Stimulated activated CD8-positive, alpha-beta memory T cell treated with anti-CD3 and anti-CD28 coated beads, Interleukin-15, amount 100 ng/mL, for 48 hours (primary cell): ENCODE data around the gene BCAR3.

Source experiments
- DNase-seq, 2 donors: peaks; one replicate each; pipeline ENCODE4 v3.0.0-alpha.2; 2020; ENCODE audit warnings: low read depth in 2 of 2

The BCAR3 gene

DNA sequence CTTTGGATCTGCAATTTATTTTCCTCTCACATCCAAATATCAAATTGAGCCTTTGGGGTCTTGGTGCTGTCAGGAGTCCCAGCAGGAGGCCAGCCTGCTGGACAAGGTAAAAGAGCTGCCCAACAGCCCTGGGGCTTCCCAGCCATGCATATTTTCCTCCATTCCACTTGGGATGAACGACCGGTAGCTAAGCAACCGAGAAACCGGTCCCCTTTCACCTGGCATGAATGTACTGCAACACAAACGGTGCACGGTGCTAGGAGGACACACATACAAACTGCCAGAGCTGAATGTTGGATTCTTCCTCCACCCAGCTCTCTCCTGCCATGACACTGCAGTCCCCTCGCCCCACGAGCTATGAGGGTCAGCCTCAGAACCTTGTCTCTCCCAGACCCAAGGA is 42.7 kb downstream of the BCAR3 start:
- DNase-seq = no peak

DNA sequence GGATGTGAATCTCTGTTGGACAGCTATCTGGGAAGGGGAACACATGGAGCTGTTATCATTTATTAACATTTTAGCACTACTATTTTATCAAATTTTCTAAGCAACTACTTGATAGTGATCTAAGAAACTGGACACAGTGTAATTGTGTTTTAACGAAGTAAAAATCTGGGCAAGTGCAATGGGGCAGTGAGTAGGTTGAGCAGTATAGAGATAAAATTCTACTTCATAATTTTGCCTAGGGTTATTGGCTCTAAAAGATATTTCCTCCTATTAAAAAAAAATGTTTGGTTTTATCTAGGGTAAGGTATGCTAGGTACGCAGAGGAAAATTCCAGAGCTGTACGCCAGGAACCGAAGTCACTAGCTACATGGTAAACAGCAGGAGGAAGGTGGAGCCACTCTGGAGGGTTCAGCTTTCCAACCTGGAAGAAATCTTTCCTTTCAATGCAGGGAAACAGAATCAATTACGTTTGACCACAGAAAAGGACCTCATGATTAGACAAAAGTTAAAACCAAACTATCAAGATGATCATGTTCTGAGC is 43.3 kb downstream of the BCAR3 start:
- DNase-seq = no peak

DNA sequence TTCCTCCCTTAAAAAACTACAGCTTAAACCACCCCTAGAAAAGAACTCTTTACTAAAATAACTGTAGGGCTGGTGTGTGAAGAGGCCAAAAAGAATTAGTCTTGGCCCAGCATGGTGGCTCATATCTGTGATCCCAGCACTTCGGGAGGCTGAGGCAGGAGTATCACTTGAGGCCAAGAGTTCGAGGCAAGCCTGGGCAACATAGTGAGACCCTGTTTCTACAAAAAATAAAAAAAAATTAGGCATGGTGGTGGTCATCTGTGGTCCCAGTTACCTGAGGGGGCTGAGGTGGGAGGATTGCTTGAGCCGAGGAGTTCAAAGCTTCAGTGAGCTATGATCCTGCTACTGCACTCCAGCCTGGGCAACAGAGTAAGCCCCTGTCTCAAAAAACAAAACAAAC is 44.9 kb downstream of the BCAR3 start:
- no peak for DNase-seq

DNA sequence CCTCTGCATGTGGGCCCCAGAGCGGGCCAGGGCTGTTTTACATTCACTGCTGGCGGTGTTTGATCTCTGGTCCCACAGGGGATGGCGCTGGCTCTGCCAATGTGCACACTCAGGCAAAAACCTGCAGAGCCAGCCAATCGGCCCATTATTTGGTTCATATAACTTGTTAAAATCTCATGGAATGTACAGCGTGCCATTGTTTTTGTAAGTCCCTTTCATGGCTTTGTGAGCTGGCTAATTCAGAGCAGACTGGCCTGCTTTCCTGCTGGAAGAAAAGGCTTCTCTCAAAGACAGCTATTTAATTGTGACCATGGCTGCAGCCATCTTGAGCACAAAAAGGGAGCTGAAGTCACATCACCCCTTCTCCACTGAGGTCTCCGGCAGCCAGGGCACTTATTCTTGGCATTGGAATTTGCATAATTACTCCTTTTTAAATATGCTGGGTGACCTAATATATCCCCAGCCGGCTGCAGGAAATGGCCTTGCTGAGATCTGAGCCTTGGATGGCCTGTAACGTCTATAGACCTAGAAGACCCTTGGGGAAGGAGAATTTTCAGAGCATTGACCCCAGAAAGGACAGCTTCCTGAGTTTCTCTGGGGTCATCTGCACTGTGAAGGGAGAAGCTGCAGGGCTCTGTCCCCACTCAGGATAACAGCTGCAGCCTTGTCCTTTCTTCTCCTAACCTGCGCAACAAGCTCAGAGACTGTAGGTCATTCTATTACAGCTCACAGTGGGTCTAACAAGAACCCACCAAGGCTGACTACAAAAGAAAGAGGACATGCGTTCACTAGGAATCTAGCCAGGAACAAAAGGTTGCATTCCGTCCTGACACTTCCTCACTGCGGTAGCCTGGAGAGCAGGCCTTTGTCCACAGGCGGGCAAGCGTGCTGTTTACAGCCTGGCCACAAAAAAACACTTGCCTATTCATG is 45.8 kb downstream of the BCAR3 start:
- DNase-seq = no peak

DNA sequence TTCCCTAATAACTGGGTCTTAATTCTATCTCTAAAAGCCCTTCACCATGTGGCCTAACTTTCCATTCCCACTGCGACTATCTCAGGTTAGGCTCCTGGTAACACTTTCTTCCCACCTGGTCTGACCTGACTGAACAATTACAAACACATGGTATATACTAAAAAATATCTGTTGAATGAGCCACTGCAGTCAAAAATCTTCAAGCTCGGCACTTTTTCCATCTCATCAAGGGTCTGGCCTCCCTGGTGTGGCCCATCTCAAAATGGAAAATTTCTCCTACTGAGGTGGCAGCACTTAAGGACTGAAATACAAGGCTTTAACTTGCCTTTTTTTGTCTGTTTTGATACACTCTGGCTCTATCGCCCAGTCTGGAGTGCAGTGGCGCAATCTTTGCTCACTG is 48.3 kb downstream of the BCAR3 start:
- DNase-seq = no peak

DNA sequence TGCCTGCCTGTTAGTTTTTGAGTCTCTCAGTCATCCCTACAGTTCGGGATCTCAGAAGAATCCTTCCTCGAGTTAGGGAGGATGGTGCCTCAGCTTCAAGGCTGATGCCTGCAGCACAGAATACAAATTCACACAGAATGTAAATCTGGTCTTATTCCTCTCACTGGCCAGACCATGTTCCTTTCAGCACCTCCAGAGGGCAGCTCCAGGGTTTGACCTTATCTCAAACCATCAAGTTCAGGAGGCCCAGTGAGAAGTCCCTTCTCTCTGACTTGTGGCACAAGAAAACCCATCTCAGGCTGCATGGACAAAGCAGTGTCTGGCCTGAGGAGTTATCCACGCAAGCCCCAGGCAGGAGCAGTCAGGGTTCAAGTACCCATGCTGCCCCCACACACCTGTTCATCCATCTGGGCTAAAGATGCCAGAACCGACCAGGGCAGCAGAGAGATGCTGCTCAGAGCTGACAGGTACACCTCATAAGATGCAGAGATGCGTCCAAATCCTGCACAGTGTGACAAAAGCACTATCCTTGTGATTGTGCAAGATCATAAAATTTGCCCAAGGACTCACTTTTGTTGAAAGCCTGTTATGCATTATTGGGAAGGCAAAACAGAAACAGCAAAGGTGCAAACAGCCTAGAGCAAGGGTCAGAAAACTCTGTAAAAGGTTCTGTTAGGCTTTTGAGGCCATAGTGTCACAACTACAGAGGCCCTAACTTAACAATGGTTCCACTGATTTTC is 49.8 kb downstream of the BCAR3 start:
- no peak for DNase-seq

DNA sequence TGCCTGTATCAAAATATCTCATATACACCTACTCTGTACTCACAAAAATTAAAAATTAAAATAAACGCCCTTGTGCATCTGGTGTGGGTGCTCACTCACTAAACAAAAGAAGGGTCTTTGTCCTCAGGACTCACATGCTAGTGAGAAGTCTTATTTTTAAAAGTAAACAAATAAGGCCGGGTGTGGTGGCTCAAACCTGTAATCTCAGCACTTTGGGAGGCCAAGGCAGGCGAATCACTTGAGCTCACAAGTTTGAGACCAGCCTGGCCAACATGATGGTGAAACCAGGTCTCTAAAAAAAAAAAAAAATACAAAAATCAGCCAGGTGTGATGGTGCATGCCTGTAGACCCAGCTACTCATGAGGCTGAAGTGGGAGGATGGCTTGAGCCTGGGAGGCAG is 51.5 kb downstream of the BCAR3 start:
- DNase-seq = no peak

DNA sequence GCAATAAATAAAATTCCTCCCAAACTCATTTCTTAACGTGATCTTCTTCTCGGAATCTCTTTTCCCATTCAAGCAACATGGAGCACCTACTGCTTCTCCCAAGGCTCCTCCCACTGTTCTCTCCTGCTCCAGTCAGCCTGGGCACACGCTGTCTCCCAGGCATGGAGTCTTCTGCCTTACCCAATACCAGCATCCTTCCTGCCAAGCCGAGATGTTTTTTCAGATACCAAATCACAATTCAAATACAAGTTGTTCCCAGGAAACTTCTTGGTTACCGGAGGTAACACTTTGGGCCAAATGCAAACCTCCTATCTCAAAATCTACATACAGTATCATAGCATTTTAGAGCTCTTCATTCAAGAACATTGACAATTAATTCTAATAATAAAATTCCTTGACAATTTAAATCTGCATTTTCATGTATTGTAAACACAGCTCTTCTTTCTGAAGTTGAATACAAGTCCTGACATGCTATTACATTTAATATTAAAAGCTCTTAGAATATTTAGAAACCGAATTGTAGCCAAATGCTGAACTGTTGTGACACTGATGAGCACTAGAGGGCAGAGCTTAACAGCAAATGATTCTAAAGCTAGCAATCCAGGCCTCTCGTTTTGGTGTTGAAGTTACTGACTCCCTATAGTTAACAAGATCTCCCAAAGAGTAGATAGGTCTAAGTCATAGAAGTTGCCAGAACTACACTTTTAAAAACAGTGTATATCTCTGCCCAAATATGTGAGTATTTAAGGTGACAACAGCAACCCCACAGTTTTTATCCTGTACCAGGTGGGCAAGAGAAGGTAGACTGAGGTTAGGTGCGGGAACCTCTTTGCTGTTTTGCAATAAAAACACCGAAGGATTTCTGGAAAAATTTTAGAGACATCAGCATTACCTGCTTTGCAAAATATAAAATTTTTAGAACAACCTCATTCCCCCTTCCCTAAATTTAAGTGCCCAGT is 52.3 kb downstream of the BCAR3 start:
- no peak for DNase-seq

DNA sequence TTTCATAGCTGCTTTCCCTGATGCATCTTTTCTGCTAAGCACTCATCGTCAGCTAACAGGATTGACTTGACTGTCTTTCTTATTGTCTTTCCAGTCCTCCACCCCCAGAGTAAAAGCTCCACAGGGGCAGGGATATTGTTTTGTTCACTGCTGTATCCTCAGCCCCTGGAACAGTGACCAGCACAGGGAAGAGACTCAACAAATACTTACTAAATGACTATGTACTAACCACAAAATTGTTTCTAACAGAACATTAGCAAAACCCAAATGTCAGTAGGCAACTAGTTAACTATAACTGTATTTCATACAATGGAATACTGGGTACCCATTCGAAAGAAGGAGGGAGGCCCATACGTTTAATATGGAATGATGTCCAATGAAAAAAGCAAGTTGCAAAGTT is 53.0 kb downstream of the BCAR3 start:
- DNase-seq = no peak

DNA sequence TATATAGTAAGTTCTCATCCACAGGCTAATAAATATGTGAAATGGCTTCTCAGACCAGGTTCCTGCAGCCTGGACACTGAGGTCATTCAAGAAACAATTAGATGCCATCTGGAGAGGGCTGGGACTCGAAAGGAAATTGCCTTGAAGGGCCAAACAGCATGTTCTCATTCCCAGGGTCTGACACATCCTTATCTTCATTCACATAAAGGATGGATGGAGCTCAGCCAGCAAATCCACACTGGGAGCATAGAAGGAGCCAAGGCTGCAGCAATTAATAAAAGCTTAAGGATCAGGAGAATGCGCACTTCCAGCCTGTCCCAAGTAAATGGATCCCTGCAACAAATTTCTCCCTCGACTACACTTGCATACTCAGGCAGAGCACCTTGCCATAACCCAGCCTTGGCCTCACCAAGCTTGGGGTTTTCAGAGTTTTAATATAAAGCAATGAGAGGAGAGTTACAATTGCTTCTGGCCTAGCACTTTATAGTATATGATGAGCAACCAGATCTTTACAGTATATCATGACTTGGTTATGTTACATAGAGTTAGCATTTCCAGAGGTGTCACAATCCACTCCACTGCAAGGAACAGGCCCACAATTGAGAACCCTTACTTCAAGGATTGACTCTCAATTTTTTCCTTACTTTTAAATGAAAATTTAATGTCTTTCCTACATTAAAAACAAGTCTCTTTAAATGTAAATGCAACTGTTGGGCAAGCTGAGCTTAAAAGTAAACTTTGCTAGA is 55.9 kb downstream of the BCAR3 start:
- DNase-seq = no peak

DNA sequence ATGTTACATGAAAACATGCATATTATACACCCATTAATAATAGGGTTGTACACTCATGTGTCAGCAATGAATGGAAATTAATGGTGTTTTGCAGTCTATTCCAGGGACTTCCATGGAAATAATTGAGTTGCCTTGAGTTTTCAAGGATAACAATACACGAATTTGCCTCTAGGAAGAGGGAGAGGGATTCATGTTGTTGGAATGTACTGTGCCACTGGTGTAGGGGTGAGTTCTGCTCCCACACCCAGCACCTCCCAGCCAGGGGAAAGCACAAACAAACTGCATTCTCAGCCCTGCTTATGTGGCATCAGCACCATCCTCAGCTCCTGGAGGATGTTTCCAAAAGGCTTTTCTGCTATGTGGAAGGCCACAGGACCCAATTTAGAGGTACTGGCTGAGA is 57.8 kb downstream of the BCAR3 start:
- DNase-seq = no peak

DNA sequence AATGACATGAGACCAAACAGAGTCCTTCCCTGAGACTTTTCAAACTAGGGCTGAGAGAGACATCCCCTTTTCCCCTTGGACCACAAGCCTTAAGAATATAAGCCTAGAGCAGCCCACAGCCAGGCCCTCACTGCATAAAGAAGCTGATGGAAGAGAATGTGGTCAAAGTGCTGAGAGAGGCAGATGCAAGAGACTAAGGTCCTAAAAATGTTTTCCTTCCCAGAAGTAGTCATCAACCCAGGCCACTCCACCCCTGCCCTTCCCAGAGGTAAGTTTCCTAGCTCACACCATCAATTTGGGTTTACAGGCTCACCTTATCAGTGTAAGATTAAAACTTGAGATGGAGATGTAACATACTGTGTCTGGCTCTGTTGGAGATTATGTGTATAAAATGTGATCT is 58.2 kb downstream of the BCAR3 start:
- DNase-seq = no peak

DNA sequence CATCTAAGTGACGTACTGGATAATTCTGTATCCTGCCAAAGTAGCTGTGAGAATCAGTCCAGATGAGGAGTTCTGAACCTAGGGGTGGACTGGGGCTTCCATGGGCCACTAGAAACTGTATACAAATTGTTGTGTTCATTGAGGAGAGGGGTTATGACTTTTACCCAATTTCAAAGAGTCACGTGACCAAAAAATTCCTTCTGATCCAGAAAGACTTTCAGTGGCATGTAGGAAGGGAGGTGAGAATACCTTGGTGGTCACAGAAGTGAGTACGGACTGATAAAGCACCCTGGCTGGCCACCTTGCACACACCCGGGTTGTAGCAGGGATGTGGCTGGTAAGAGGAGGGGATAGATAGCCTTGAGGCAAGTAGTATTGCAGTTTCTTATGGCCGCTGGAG is 60.4 kb downstream of the BCAR3 start:
- no peak for DNase-seq

DNA sequence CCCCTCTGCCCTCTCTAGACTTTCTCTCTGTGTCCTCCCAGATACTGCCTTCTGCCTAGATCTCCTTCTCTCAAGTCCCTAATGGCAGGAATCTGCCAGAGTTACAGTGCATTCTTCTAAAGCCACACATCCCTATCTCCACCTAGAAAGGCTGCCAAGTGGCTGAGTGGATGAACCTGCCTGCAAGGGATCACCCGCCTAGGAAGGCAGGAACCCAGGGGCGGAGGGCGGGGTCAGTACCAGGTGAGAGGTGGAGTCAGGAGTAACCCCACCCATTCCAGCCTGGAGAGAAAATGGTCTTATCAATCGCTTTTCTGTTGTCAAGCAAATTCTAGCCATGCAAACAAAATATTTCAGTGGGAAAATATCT is 60.8 kb downstream of the BCAR3 start:
- no peak for DNase-seq

DNA sequence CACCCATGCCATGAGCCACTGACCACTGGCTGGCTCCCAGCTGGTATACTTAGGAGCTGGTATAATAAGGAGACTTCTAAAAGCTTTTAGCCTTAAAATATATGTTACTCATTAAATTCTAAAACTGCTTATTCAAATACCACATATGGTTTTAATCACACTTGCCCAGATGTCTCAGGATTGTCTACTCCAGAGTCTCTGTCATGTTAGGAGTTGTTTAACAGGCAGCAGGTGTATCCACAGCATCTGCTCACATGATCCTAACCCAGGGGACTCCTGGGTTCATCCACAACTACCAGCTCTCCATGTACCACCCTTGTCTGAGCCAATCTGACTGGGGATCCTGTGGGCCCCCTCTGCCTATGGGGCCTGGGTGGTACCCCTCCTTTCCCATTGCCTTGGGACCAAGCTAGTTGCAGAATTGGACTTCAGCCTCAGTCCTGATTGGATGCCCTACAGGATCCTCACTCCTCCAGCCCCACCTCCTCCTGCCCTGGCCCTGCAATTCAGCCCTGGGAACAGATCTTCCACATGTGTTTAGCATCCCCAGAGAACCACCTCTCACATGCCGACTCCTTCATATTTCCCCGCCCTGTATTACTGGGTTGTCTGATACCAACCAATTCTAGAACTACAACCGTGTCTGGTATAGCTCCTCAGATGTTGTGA is 61.3 kb downstream of the BCAR3 start:
- DNase-seq = no peak

DNA sequence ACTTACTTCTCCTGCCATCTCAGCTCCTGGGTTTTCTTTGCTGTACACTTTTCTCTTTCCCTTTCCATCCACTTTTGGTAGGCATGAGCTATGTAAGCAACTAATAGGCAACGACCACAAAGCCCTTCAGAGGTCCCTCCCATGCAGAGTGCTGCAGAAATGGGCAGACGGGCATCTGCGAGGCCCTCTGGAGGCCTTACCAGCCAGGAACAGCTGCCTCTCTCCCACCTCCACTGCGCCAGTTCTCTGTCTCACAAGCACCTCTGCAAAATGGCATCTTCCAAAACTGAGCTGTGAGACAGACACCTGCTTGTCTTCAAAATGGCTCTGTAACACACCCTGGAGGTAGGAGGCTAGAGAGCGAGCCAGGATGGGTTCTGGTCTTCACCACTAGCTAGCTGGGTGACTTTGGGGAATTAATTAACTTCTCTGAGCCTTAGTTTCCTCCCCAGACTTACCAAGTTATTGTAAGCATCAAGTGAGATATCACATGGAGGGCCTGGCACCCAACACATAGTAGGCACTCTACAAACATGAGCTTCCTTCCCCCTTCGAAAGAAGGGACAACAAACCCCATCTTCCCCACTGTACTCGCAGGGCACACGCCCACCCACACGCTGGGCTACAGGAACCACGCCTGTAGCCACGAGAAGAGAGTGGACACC is 62.0 kb downstream of the BCAR3 start:
- DNase-seq = no peak

DNA sequence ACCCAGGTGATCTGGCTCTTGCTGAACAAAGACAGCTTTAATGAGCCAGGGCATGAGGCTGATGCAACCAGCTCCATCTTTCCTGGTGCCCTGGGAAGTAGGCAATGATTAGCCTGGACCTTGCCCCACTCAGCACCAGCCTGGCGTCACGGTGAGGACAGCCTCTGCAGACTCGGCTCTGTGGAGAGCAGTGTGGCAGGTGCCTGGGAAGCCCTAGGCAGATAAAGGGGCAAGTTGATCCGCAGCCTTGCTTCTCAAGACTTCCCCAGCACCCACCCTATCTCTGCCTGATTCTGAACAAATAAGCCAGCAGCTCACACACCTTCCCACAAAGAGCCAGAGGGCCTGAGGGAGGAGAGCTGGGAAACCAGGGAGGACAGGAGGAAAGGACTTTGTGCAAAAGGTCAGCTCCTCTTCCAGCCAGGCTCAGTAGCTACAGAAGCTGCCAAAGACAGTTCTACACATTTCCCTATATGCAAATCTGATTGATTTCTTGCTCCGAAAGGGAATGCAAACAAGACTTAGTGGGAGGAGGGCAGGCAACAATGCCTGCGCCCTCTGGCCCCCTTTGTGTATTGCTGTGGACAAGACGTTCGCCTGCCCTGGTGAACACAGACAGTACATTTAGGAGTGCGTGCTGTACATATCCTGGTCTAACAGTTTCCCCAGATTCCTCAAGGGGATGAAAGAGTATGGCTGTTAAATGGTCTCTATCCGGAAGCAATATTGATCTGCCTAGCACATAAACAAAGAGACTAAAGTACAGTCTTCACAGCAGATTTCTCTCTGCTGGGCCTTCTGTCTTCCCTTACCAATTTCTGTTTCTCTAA is 63.8 kb downstream of the BCAR3 start:
- DNase-seq = no peak

DNA sequence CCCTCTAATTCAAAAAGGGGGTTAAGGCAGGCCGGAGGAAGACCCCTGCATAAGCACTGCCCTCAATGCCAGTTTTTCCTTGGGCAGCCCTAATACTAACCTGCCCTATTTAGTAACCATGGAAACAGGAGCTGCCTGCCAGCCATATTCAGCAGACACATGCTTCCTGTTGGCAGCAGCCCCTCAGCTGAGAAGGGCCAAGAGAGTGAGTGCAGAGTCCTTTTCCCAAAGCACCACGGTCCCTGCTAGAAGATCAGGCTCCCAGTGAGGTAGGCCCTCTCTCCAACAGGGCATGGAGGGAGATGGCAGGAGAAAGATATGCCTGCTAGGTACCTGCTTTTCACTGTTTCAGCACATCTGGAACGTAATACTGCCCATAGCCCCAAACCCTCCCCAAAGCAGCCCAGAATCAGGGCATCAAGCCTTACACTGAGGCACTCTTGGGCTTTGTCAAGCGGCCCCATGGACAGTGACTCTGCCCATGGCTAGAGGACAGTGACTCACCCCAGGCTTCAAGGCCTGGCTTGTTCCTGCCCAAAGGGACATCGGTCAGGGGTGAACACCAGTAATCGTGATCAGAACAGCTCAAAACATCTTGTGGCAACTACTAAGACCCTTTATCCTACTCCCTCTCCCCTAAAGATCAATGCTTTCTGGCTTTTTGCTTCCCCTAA is 64.5 kb downstream of the BCAR3 start:
- DNase-seq = no peak
